Spleen (tissue), 11 donors: ENCODE results near the gene PRKCE. TPM values are rescaled to one million over a fixed set of nuclear protein-coding genes. Genes with fewer than 3 reads are reported as not detected.

Experiments
- DNase-seq: peaks from one replicate; pipeline ENCODE4 v3.0.0-alpha.2; 2020
- H3K27ac ChIP-seq, 8 donors: fragments of 200-600 bp; sonication (generic) in 7 of 8; 1 replicate in 4 of 8; 2 replicates in 4 of 8; pipeline versions ENCODE4 v1.5.0 to v1.8.0; 2016 to 2021; ENCODE audit warnings: inconsistent platforms in 4 of 8, mild to moderate bottlenecking in 4 of 8, moderate library complexity in 1 of 8
- H3K27me3 ChIP-seq, 7 donors: fragments of 200-600 bp; sonication (generic) in 6 of 7; replicated peaks in 1 of 7; 1 replicate in 4 of 7; 2 replicates in 3 of 7; pipeline versions ENCODE4 v1.5.0 to v1.8.0; 2016 to 2021; ENCODE audit warnings: inconsistent platforms in 3 of 7, mild to moderate bottlenecking in 1 of 7
- H3K36me3 ChIP-seq, 6 donors: fragments of 200-600 bp; sonication (generic) in 5 of 6; 1 replicate in 4 of 6; 2 replicates in 2 of 6; pipeline versions ENCODE4 v1.5.0 to v1.8.0; 2016 to 2021; ENCODE audit warnings: inconsistent platforms in 2 of 6
- H3K4me1 ChIP-seq, 6 donors: fragments of 200-600 bp; sonication (generic) in 5 of 6; 1 replicate in 3 of 6; 2 replicates in 3 of 6; pipeline versions ENCODE4 v1.5.0 to v1.8.0; 2016 to 2021; ENCODE audit warnings: inconsistent platforms in 3 of 6
- H3K4me3 ChIP-seq, 8 donors: fragments of 200-600 bp; sonication (generic) in 7 of 8; 1 replicate in 4 of 8; 2 replicates in 4 of 8; pipeline versions ENCODE4 v1.5.0 to v1.8.0; 2016 to 2021; ENCODE audit warnings: inconsistent platforms in 4 of 8, mild to moderate bottlenecking in 4 of 8, moderate library complexity in 2 of 8
- H3K9me3 ChIP-seq, 8 donors: fragments of 200-600 bp; sonication (generic) in 7 of 8; 1 replicate in 4 of 8; 2 replicates in 4 of 8; pipeline versions ENCODE4 v1.5.0 to v1.8.0; 2016 to 2021; ENCODE audit warnings: inconsistent platforms in 4 of 8
- POLR2A ChIP-seq, 3 donors: fragments of 450-650 bp; IDR thresholded peaks; one replicate each; pipeline ENCODE4 v1.5.1; 2017; ENCODE audit warnings: antibody characterized with exemption in 3 of 3, mild to moderate bottlenecking in 1 of 3
- POLR2AphosphoS5 ChIP-seq, 3 donors: sonication (generic); formaldehyde crosslinking; IDR thresholded peaks; one replicate each; pipeline ENCODE4 v1.5.1; 2017; ENCODE audit warnings: antibody characterized with exemption in 3 of 3
- WGBS, 5 donors: extraction: QIAGEN DNeasy Blood & Tissue Kit in 3 of 5; methylation state at CpG; one replicate each; pipeline versions ENCODE4 v1.1.5 to v1.1.7; 2013 to 2018; 5-methylcytosine and 5-hydroxymethylcytosine counted together
- intact Hi-C: fragments of 100-400 bp; cut with DNase I; formaldehyde crosslinking; loops from one replicate; pipeline ENCODE4 v1.15.0; 2023; ENCODE audit warnings: low total_unique reads
- polyA plus RNA-seq, 3 donors: library from polyadenylated mRNA; stranded (reverse); fragments of 200-250 nt; gene quantifications; one replicate each; pipeline ENCODE4 v1.2.1, GENCODE V29; 2013
- total RNA-seq, 7 donors: library from RNA; depleted of rRNA in 3 of 7; stranded (reverse); fragments of >200 nt in 3 of 7; fragmentation: NEBNext Ultra II Directional in 4 of 7; extraction: Animal tissue kit (Norgen Biotek cat#: 25700) in 4 of 7; gene quantifications; one replicate each; pipeline versions ENCODE4 v1.1.0 to v1.2.1, GENCODE V29; 2016 to 2021
- TF ChIP-seq, protein P1 (sequence below), 11 experiments: fragments of 200-600 bp in 7 of 11; fragments of 450-650 bp in 4 of 11; sonication (generic) in 4 of 11; IDR thresholded peaks in 8 of 11; conservative IDR thresholded peaks in 3 of 11; 1 replicate in 7 of 11; 2 replicates in 4 of 11; pipeline versions ENCODE4 v1.4.0 to v1.8.0; 2016 to 2021; ENCODE audit warnings: antibody characterized with exemption in 11 of 11, inconsistent platforms in 4 of 11, mild to moderate bottlenecking in 1 of 11
- donor health status: healthy with polysubstance abuse.
- donor health status: DM: no; HTN: no; CAD: no; lungs with moderate emphysema.
- donor health status: DM: no; HTN: no; CAD: no.
- donor health status: Bipolar disorder and iron deficiency.
- donor health status: healthy.
- donor health status: DM: no; HTN: no; CAD: no.
- donor health status: DM: yes; HTN: yes; CAD: no.

PRKCE gene
- total and polyA plus RNA-seq, 10 donors, result 2.5 to 43.6 (median 18.8) TPM

DNA sequence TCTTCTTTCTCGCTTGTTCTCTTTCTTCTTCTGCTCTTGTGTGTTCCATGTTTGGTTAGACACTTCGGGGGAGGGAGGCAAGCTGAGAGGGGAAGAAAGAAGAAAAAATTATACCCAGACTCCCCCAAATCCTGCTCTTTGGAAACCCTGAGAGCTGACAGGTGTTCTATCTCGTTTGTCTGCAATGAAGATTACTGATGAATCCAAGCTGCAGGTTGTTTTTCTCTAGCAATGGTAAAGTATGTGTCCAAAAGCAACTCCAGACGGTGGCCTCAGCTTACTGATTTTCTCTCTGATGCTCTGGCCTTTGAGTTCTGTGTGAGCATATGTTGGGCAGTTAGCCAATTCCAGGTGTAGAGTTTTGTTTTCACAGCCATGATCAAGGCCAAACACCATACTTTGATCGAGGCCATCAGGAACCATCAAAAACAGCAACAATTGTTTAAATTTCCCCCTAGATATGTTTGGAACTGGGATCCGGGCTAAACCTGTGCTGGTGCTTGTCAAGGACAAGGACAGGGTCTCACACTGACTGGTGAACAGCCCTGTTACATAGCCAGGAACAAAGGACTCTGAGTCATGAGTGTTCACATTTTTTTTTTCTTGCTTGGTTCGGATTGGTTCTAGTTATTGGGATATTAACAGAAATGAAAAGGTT lies 142.0 kb downstream of the PRKCE start:
- intact Hi-C loops, result no loop called here
- H3K36me3 ChIP-seq, result no peaks in the 10 kb centered on the region
- no peak overlapping the region for H3K27ac ChIP-seq
- no peaks in the 10 kb centered on the region for H3K27me3 ChIP-seq
- no peaks in the 10 kb centered on the region for H3K9me3 ChIP-seq
- WGBS, 5 donors, result 68 to 77% (median 71%) methylated on average over 7 of the region's 7 CpGs
- H3K4me1 ChIP-seq, result peaks cover 4 to 49% (median 24%) of the 10 kb centered on the region in 6 donors
- DNase-seq, result no peak
- TF ChIP-seq POLR2A (IDR thresholded peaks at IDR 0.05), result no peak
- TF ChIP-seq POLR2AphosphoS5 (IDR thresholded peaks at IDR 0.05), result no peak
- TF ChIP-seq, protein P1, sequence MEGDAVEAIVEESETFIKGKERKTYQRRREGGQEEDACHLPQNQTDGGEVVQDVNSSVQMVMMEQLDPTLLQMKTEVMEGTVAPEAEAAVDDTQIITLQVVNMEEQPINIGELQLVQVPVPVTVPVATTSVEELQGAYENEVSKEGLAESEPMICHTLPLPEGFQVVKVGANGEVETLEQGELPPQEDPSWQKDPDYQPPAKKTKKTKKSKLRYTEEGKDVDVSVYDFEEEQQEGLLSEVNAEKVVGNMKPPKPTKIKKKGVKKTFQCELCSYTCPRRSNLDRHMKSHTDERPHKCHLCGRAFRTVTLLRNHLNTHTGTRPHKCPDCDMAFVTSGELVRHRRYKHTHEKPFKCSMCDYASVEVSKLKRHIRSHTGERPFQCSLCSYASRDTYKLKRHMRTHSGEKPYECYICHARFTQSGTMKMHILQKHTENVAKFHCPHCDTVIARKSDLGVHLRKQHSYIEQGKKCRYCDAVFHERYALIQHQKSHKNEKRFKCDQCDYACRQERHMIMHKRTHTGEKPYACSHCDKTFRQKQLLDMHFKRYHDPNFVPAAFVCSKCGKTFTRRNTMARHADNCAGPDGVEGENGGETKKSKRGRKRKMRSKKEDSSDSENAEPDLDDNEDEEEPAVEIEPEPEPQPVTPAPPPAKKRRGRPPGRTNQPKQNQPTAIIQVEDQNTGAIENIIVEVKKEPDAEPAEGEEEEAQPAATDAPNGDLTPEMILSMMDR (IDR thresholded peaks at IDR 0.05 in 8 of 11, conservative IDR thresholded peaks at IDR 0.05 in 3 of 11), result no peak
- H3K4me3 ChIP-seq, result no peak overlapping the region

DNA sequence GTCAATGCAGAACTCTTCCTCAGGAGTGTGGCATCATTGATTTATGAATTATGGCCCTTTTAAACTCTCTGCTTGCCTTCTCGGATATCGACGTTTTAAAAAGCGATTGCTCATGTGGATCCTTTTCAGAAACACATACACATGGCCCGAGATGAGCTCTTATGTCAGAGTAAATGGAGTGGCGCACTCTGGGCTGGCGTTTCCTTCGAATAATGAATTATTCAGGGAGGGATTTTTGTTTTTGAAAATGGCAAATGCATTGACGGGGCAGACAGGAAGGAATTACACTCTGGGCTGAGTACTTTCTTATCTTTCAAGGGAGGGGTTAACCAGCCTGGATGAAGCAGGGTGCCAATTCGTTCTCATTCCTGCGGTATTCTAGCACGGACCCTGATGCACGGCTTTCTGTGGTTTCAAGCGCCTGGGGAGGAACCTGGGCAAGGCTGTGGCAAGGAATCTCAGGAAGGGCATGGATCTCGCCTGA lies 142.7 kb downstream of the PRKCE start:
- Histone ChIP-seq H3K9me3 (no peaks in the 10 kb centered on the region), H3K27me3 (no peaks in the 10 kb centered on the region), H3K36me3 (no peaks in the 10 kb centered on the region), H3K27ac (no peak overlapping the region), H3K4me3 (no peak overlapping the region), H3K4me1 (peaks cover 4 to 41% (median 22%) of the 10 kb centered on the region in 6 donors)
- intact Hi-C loops, result no loop called here
- 57 to 75% (median 64%) methylated on average over 15 of the region's 15 CpGs for WGBS, 5 donors
- no peak for DNase-seq
- TF ChIP-seq, protein P1 (IDR thresholded peaks at IDR 0.05 in 8 of 11, conservative IDR thresholded peaks at IDR 0.05 in 3 of 11), result no peak
- TF ChIP-seq POLR2AphosphoS5 (IDR thresholded peaks at IDR 0.05) (no peak), POLR2A (IDR thresholded peaks at IDR 0.05) (no peak)

DNA sequence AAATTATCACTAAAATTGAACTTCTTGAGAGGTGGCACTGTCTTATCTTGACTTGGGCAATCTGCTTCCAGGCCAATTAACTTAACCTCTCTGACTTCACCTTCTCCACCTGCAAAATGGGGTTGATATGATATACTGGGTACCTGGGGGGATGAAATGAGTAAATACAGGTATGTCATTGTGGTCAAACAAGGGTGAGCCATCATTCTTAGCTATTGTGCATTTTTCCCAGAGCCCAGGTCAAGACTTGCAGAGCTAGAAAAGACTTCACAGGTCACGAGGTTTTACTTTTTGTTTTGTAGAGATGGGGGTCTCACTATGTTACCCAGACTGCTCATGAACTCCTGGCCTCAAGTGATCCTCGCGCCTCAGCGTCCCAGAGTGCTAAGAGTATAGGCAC lies 145.0 kb downstream of the PRKCE start:
- H3K9me3 ChIP-seq, result no peaks in the 10 kb centered on the region
- H3K4me3 ChIP-seq, result no peak overlapping the region
- intact Hi-C loops, result no loop called here
- DNase-seq, result no peak
- TF ChIP-seq, protein P1 (IDR thresholded peaks at IDR 0.05 in 8 of 11, conservative IDR thresholded peaks at IDR 0.05 in 3 of 11), result no peak
- TF ChIP-seq POLR2A (IDR thresholded peaks at IDR 0.05) (no peak), POLR2AphosphoS5 (IDR thresholded peaks at IDR 0.05) (no peak)
- no peak overlapping the region for H3K27ac ChIP-seq
- peaks cover 0 to 4% (median 0%) of the 10 kb centered on the region in 7 donors for H3K27me3 ChIP-seq
- H3K36me3 ChIP-seq, result no peaks in the 10 kb centered on the region
- WGBS, 5 donors, result 76 to 95% (median 84%) methylated on average over 4 of the region's 4 CpGs
- peaks cover 0 to 18% (median 8%) of the 10 kb centered on the region in 6 donors for H3K4me1 ChIP-seq

- 94 to 97% (median 95%) methylated on average over 13 of the region's 13 CpGs for WGBS, 5 donors
- Histone ChIP-seq H3K36me3 (no peaks in the 10 kb centered on the region), H3K9me3 (no peaks in the 10 kb centered on the region), H3K4me3 (no peak overlapping the region), H3K27me3 (peaks cover 0 to 4% (median 0%) of the 10 kb centered on the region in 7 donors), H3K4me1 (peaks cover 0 to 17% (median 8%) of the 10 kb centered on the region in 6 donors), H3K27ac (no peak overlapping the region)
- TF ChIP-seq POLR2A (IDR thresholded peaks at IDR 0.05) (no peak), POLR2AphosphoS5 (IDR thresholded peaks at IDR 0.05) (no peak)
- TF ChIP-seq, protein P1 (IDR thresholded peaks at IDR 0.05 in 8 of 11, conservative IDR thresholded peaks at IDR 0.05 in 3 of 11), result no peak
- intact Hi-C loops, result no loop called here
- no peak for DNase-seq
Observed at GRCh38 chr2:45797451-45798230, 146.2 kb downstream of the PRKCE start.
